Spleen (tissue), 11 donors: ENCODE measurements around the gene ERN2. TPM values are rescaled to one million over a fixed set of nuclear protein-coding genes. Genes with fewer than 3 reads are reported as not detected.
A peak's percentile ranks its signal among the peaks of the same experiment; 100 is the strongest.

Experiments used
- DNase-seq: peaks from one replicate; pipeline ENCODE4 v3.0.0-alpha.2; 2020
- H3K27ac ChIP-seq, 8 donors: fragments of 200-600 bp; sonication (generic) in 7 of 8; 1 replicate in 4 of 8; 2 replicates in 4 of 8; pipeline versions ENCODE4 v1.5.0 to v1.8.0; 2016 to 2021; ENCODE audit warnings: inconsistent platforms in 4 of 8, mild to moderate bottlenecking in 4 of 8, moderate library complexity in 1 of 8
- H3K27me3 ChIP-seq, 7 donors: fragments of 200-600 bp; sonication (generic) in 6 of 7; replicated peaks in 1 of 7; 1 replicate in 4 of 7; 2 replicates in 3 of 7; pipeline versions ENCODE4 v1.5.0 to v1.8.0; 2016 to 2021; ENCODE audit warnings: inconsistent platforms in 3 of 7, mild to moderate bottlenecking in 1 of 7
- H3K36me3 ChIP-seq, 6 donors: fragments of 200-600 bp; sonication (generic) in 5 of 6; 1 replicate in 4 of 6; 2 replicates in 2 of 6; pipeline versions ENCODE4 v1.5.0 to v1.8.0; 2016 to 2021; ENCODE audit warnings: inconsistent platforms in 2 of 6
- H3K4me1 ChIP-seq, 6 donors: fragments of 200-600 bp; sonication (generic) in 5 of 6; 1 replicate in 3 of 6; 2 replicates in 3 of 6; pipeline versions ENCODE4 v1.5.0 to v1.8.0; 2016 to 2021; ENCODE audit warnings: inconsistent platforms in 3 of 6
- H3K4me3 ChIP-seq, 8 donors: fragments of 200-600 bp; sonication (generic) in 7 of 8; 1 replicate in 4 of 8; 2 replicates in 4 of 8; pipeline versions ENCODE4 v1.5.0 to v1.8.0; 2016 to 2021; ENCODE audit warnings: inconsistent platforms in 4 of 8, mild to moderate bottlenecking in 4 of 8, moderate library complexity in 2 of 8
- H3K9me3 ChIP-seq, 8 donors: fragments of 200-600 bp; sonication (generic) in 7 of 8; 1 replicate in 4 of 8; 2 replicates in 4 of 8; pipeline versions ENCODE4 v1.5.0 to v1.8.0; 2016 to 2021; ENCODE audit warnings: inconsistent platforms in 4 of 8
- POLR2A ChIP-seq, 3 donors: fragments of 450-650 bp; IDR thresholded peaks; one replicate each; pipeline ENCODE4 v1.5.1; 2017; ENCODE audit warnings: antibody characterized with exemption in 3 of 3, mild to moderate bottlenecking in 1 of 3
- POLR2AphosphoS5 ChIP-seq, 3 donors: sonication (generic); formaldehyde crosslinking; IDR thresholded peaks; one replicate each; pipeline ENCODE4 v1.5.1; 2017; ENCODE audit warnings: antibody characterized with exemption in 3 of 3
- WGBS, 5 donors: extraction: QIAGEN DNeasy Blood & Tissue Kit in 3 of 5; methylation state at CpG; one replicate each; pipeline versions ENCODE4 v1.1.5 to v1.1.7; 2013 to 2018; 5-methylcytosine and 5-hydroxymethylcytosine counted together
- intact Hi-C: fragments of 100-400 bp; cut with DNase I; formaldehyde crosslinking; loops from one replicate; pipeline ENCODE4 v1.15.0; 2023; ENCODE audit warnings: low total_unique reads
- polyA plus RNA-seq, 3 donors: library from polyadenylated mRNA; stranded (reverse); fragments of 200-250 nt; gene quantifications; one replicate each; pipeline ENCODE4 v1.2.1, GENCODE V29; 2013
- total RNA-seq, 7 donors: library from RNA; depleted of rRNA in 3 of 7; stranded (reverse); fragments of >200 nt in 3 of 7; fragmentation: NEBNext Ultra II Directional in 4 of 7; extraction: Animal tissue kit (Norgen Biotek cat#: 25700) in 4 of 7; gene quantifications; one replicate each; pipeline versions ENCODE4 v1.1.0 to v1.2.1, GENCODE V29; 2016 to 2021
- TF ChIP-seq, protein P1 (sequence below), 11 experiments: fragments of 200-600 bp in 7 of 11; fragments of 450-650 bp in 4 of 11; sonication (generic) in 4 of 11; IDR thresholded peaks in 8 of 11; conservative IDR thresholded peaks in 3 of 11; 1 replicate in 7 of 11; 2 replicates in 4 of 11; pipeline versions ENCODE4 v1.4.0 to v1.8.0; 2016 to 2021; ENCODE audit warnings: antibody characterized with exemption in 11 of 11, inconsistent platforms in 4 of 11, mild to moderate bottlenecking in 1 of 11
- donor health status: healthy with polysubstance abuse.
- donor health status: DM: no; HTN: no; CAD: no; lungs with moderate emphysema.
- donor health status: DM: no; HTN: no; CAD: no.
- donor health status: Bipolar disorder and iron deficiency.
- donor health status: healthy.
- donor health status: DM: no; HTN: no; CAD: no.
- donor health status: DM: yes; HTN: yes; CAD: no.

ERN2 gene
- total and polyA plus RNA-seq, 10 donors, result 0.05 TPM; not detected in 9

DNA sequence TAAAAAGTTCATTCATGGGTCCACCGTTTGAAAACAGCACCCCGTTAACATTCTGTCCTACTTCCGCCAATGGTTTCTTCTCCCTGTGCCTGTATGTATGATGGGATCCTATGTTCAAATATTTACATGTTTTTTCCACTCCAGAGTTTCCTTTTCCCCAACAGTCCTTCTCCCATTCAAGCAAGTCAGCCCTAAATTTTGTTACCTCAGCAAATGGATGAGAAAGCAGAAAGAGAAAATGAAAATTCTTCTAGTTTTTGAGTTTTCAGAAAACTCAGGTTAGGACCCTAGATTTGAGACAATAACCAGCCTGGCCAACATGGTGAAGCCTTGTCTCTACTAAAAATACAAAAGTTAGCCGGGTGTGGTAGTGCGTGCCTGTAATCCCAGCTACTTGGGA lies 3.5 kb upstream of the ERN2 start:
- DNase-seq, result no peak
- TF ChIP-seq POLR2A (IDR thresholded peaks at IDR 0.05), result no peak
- WGBS, 5 donors, result 87 to 89% (median 87%) methylated on average over 5 of the region's 5 CpGs
- Histone ChIP-seq H3K4me3 (no peak overlapping the region), H3K27ac (no peak overlapping the region), H3K27me3 (peaks cover 0 to 71% (median 22%) of the 10 kb centered on the region in 7 donors), H3K4me1 (peaks cover 0 to 5% (median 0%) of the 10 kb centered on the region in 6 donors), H3K9me3 (peaks cover 0 to under 1% (median 0%) of the 10 kb centered on the region in 8 donors), H3K36me3 (no peaks in the 10 kb centered on the region)
- intact Hi-C loops, result no loop called here

DNA sequence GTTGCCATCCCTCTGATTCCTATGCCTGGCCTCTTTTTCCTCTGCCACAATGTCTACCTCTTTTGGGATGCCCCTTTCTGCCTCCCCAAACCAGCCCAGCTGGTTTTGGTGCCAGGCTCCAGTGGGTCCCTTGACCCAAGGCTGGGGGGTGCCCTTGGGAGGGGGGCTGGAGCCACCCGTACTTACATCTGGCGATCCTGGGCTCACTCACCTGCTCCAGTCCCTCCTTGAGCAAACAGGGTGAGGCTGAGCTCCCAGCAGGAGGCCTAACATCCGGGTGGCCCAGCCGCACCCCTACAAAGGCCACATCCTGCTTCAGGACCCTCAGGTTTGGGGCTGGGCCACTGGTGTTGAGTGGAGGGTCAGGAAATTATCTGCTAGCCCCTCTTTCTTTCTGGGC lies 1.2 kb downstream of the ERN2 start:
- no peak for TF ChIP-seq POLR2AphosphoS5 (IDR thresholded peaks at IDR 0.05)
- no peak for TF ChIP-seq POLR2A (IDR thresholded peaks at IDR 0.05)
- TF ChIP-seq, protein P1, sequence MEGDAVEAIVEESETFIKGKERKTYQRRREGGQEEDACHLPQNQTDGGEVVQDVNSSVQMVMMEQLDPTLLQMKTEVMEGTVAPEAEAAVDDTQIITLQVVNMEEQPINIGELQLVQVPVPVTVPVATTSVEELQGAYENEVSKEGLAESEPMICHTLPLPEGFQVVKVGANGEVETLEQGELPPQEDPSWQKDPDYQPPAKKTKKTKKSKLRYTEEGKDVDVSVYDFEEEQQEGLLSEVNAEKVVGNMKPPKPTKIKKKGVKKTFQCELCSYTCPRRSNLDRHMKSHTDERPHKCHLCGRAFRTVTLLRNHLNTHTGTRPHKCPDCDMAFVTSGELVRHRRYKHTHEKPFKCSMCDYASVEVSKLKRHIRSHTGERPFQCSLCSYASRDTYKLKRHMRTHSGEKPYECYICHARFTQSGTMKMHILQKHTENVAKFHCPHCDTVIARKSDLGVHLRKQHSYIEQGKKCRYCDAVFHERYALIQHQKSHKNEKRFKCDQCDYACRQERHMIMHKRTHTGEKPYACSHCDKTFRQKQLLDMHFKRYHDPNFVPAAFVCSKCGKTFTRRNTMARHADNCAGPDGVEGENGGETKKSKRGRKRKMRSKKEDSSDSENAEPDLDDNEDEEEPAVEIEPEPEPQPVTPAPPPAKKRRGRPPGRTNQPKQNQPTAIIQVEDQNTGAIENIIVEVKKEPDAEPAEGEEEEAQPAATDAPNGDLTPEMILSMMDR (IDR thresholded peaks at IDR 0.05 in 8 of 11, conservative IDR thresholded peaks at IDR 0.05 in 3 of 11), result no peak
- DNase-seq, result peak; percentile 40
- no peaks in the 10 kb centered on the region for H3K36me3 ChIP-seq
- peaks cover 0 to 5% (median 0%) of the 10 kb centered on the region in 6 donors for H3K4me1 ChIP-seq
- 70 to 87% (median 75%) methylated on average over 4 of the region's 4 CpGs for WGBS, 5 donors
- intact Hi-C loops, result no loop called here
- H3K9me3 ChIP-seq, result peaks cover 0 to 22% (median 17%) of the 10 kb centered on the region in 8 donors
- no peak overlapping the region for H3K27ac ChIP-seq
- H3K4me3 ChIP-seq, result no peak overlapping the region
- peaks cover 0 to 69% (median 22%) of the 10 kb centered on the region in 7 donors for H3K27me3 ChIP-seq

DNA sequence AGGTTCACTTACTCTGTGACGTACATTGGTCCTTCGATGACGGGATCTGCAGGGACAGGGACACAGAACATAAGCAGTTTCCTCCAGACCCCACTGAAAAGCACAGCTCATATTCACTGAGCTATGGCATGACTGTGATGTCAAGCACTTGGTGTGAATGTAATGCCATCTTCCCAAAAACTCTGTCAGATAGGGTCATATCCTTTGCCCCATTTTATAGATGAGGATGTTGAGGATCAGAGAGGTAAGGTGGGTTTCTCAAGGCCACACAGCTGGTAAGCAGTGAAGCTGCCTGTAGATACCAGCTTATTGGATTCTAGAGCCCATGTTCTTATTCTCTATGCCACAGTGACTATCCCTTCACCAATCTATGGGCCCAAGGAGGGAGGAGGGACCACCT lies 2.5 kb downstream of the ERN2 start:
- TF ChIP-seq POLR2AphosphoS5 (IDR thresholded peaks at IDR 0.05) (no peak), POLR2A (IDR thresholded peaks at IDR 0.05) (no peak)
- TF ChIP-seq, protein P1 (IDR thresholded peaks at IDR 0.05 in 8 of 11, conservative IDR thresholded peaks at IDR 0.05 in 3 of 11), result no peak
- Histone ChIP-seq H3K36me3 (no peaks in the 10 kb centered on the region), H3K27me3 (peaks cover 0 to 69% (median 22%) of the 10 kb centered on the region in 7 donors), H3K9me3 (peaks cover 0 to 22% (median 17%) of the 10 kb centered on the region in 8 donors), H3K4me1 (peaks cover 0 to 5% (median 0%) of the 10 kb centered on the region in 6 donors), H3K4me3 (no peak overlapping the region), H3K27ac (no peak overlapping the region)
- intact Hi-C loops, result no loop called here
- no peak for DNase-seq
- 89 to 96% (median 94%) methylated on average over 3 of the region's 3 CpGs for WGBS, 5 donors

DNA sequence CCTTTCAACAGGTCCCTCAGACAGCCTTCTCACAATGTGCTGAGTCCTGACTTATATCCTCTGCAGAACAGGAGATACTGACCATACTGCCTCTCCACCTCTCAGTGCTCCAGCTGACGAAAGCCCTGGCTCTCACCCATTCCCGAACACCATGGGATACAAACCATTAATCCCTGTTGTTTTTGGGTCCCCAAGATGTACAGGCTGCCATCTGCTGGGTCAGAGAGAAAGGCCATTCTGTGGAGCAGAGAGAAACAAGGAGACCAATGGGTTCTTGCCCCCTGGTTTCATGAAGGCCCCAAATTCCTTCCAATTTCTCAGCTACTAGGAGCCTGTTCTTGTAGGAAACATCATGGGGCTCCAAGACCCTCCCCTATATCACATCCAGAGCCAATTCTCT lies 3.0 kb downstream of the ERN2 start:
- H3K27me3 ChIP-seq, result peaks cover 0 to 69% (median 22%) of the 10 kb centered on the region in 7 donors
- H3K36me3 ChIP-seq, result no peaks in the 10 kb centered on the region
- H3K4me3 ChIP-seq, result no peak overlapping the region
- intact Hi-C loops, result no loop called here
- no peak overlapping the region for H3K27ac ChIP-seq
- TF ChIP-seq, protein P1 (IDR thresholded peaks at IDR 0.05 in 8 of 11, conservative IDR thresholded peaks at IDR 0.05 in 3 of 11), result no peak
- no peak for TF ChIP-seq POLR2AphosphoS5 (IDR thresholded peaks at IDR 0.05)
- TF ChIP-seq POLR2A (IDR thresholded peaks at IDR 0.05), result no peak
- H3K4me1 ChIP-seq, result peaks cover 0 to 5% (median 0%) of the 10 kb centered on the region in 6 donors
- peaks cover 0 to 22% (median 17%) of the 10 kb centered on the region in 8 donors for H3K9me3 ChIP-seq
- WGBS, 5 donors, result 71 to 96% (median 79%) methylated on average over 2 of the region's 2 CpGs
- DNase-seq, result peak; percentile 6

DNA sequence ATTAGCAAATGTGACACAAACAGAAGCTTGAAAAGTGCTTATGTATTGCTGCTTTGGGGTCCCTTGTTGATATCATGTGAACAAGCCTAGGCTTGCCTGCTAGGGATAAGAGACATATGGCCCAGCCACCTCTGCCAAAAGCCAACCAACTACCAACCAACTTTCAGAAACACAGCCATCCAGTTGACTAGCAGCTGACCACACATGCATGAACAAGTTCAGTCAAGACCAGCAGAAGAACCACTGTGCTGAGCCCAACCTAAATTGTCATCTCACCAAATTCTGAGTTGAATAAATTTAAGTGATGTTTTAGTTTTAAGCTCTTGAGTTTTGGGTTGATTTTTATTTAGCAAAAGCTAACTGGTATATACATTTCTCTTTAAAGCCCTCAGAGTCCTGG lies 3.5 kb downstream of the ERN2 start:
- peak; percentile 6 for DNase-seq
- peaks cover 0 to 5% (median 0%) of the 10 kb centered on the region in 6 donors for H3K4me1 ChIP-seq
- H3K27ac ChIP-seq, result no peak overlapping the region
- no peaks in the 10 kb centered on the region for H3K36me3 ChIP-seq
- TF ChIP-seq POLR2AphosphoS5 (IDR thresholded peaks at IDR 0.05) (no peak), POLR2A (IDR thresholded peaks at IDR 0.05) (no peak)
- TF ChIP-seq, protein P1 (IDR thresholded peaks at IDR 0.05 in 8 of 11, conservative IDR thresholded peaks at IDR 0.05 in 3 of 11), result no peak
- H3K4me3 ChIP-seq, result no peak overlapping the region
- H3K27me3 ChIP-seq, result peaks cover 0 to 65% (median 22%) of the 10 kb centered on the region in 7 donors
- H3K9me3 ChIP-seq, result peaks cover 0 to 22% (median 17%) of the 10 kb centered on the region in 8 donors
- intact Hi-C loops, result no loop called here
